WERI-Rb-1 (cell line): ENCODE results near the gene NOPCHAP1.

Experiments
- DNase-seq: peaks from one replicate; pipeline ENCODE4 v3.0.0-alpha.2; 2020
- H3K27ac ChIP-seq: fragments of 250-450 bp; sonication (Bioruptor Pico); 2 replicates; pipeline ENCODE4 v1.5.1; 2020; ENCODE audit warnings: mild to moderate bottlenecking, moderate library complexity
- H3K27me3 ChIP-seq: fragments of 250-450 bp; sonication (Bioruptor Pico); 2 replicates; pipeline ENCODE4 v1.5.1; 2021; ENCODE audit warnings: mild to moderate bottlenecking, low read depth, moderate library complexity; ENCODE audit not compliant: insufficient read depth, severe bottlenecking
- H3K36me3 ChIP-seq: fragments of 250-450 bp; sonication (Bioruptor Pico); 2 replicates; pipeline ENCODE4 v1.5.1; 2020; ENCODE audit warnings: mild to moderate bottlenecking, moderate library complexity
- H3K4me3 ChIP-seq: 2 replicates; pipeline ENCODE4 v1.5.1; 2011; ENCODE audit warnings: low read depth, mild to moderate bottlenecking, control low read depth, low read length
- H3K9me3 ChIP-seq: fragments of 250-450 bp; sonication (Bioruptor Pico); 2 replicates; pipeline ENCODE4 v1.5.1; 2021; ENCODE audit warnings: mild to moderate bottlenecking, moderate library complexity; ENCODE audit not compliant: severe bottlenecking
- TF ChIP-seq, protein P1 (sequence below): IDR thresholded peaks from 2 replicates; pipeline ENCODE4 v1.5.1; 2011; ENCODE audit warnings: low read depth, mild to moderate bottlenecking, control low read depth, inconsistent platforms, low read length

NOPCHAP1 gene

GRCh38 chr12:104985206-104985605, 910 bp upstream of the NOPCHAP1 start:
- H3K36me3 ChIP-seq = peaks cover 13% of the 10 kb centered on the region

GRCh38 chr12:104990950-104991349, 4.8 kb downstream of the NOPCHAP1 start:
- H3K36me3 ChIP-seq = peaks cover 50% of the 10 kb centered on the region
- TF ChIP-seq, protein P1, sequence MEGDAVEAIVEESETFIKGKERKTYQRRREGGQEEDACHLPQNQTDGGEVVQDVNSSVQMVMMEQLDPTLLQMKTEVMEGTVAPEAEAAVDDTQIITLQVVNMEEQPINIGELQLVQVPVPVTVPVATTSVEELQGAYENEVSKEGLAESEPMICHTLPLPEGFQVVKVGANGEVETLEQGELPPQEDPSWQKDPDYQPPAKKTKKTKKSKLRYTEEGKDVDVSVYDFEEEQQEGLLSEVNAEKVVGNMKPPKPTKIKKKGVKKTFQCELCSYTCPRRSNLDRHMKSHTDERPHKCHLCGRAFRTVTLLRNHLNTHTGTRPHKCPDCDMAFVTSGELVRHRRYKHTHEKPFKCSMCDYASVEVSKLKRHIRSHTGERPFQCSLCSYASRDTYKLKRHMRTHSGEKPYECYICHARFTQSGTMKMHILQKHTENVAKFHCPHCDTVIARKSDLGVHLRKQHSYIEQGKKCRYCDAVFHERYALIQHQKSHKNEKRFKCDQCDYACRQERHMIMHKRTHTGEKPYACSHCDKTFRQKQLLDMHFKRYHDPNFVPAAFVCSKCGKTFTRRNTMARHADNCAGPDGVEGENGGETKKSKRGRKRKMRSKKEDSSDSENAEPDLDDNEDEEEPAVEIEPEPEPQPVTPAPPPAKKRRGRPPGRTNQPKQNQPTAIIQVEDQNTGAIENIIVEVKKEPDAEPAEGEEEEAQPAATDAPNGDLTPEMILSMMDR = no peak
- no peak overlapping the region for H3K27ac ChIP-seq
- DNase-seq = no peak
- H3K27me3 ChIP-seq = no peaks in the 10 kb centered on the region
- H3K9me3 ChIP-seq = no peaks in the 10 kb centered on the region
- no peak overlapping the region for H3K4me3 ChIP-seq

More at GRCh38 chr12:104985206-104985605, 910 bp upstream of the NOPCHAP1 start:
- no peak for DNase-seq
- Histone ChIP-seq H3K27me3 (no peaks in the 10 kb centered on the region), H3K27ac (no peak overlapping the region; the same call in 1 of the 2 replicates), H3K4me3 (no peak overlapping the region), H3K9me3 (no peaks in the 10 kb centered on the region)
- TF ChIP-seq, protein P1 = no peak

DNA sequence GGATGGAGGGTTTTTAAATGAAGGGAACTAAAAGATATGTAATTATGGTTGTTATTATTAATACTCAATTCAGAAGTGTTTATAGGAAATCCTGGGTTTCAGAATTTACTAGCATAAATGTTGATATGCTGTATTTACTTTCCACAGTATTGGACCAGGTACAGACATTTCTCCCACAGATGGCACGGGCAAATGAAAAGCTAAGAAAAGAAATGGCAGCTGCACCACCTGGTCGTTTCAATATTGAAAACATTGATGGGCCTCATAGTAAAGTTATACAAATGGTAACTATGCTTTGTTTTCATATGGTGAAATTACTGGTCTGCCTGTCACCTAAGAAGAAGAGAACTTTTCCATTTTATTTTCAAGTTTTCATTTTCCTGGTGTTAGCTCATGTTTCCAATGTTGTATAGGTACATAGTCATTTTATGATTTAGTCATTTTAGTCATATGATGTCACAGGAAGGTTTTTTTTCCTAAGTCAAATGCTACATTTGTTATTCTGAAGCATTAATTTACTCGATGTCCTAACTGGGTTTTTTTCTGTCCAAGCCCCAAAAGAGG, 5.5 kb downstream of the NOPCHAP1 start:
- Histone ChIP-seq H3K27ac (no peak overlapping the region), H3K9me3 (no peaks in the 10 kb centered on the region), H3K27me3 (no peaks in the 10 kb centered on the region), H3K36me3 (peaks cover 54% of the 10 kb centered on the region), H3K4me3 (no peak overlapping the region)
- TF ChIP-seq, protein P1 = no peak
- DNase-seq = no peak

DNA sequence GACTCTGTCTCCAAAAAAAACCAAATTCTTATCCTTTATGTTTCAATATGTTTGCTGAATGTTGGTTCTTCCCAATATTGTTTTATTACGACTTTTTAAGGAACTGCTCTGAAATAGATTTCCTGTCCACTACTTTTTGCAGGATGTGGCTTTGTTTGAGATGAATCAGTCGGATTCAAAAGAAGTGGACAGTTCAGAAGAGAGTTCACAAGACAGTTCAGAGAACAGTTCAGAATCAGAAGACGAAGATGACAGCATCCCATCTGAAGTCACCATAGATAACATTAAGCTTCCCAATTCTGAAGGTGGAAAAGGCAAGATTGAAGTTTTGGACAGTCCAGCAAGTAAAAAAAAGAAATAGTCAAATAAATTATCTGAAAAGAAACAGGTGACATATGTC, 8.2 kb downstream of the NOPCHAP1 start:
- Histone ChIP-seq H3K36me3 (peaks cover 65% of the 10 kb centered on the region), H3K9me3 (no peaks in the 10 kb centered on the region), H3K27me3 (no peaks in the 10 kb centered on the region), H3K4me3 (no peak overlapping the region), H3K27ac (no peak overlapping the region)
- TF ChIP-seq, protein P1 = no peak
- no peak for DNase-seq

GRCh38 chr12:104997541-104997940, 11.4 kb downstream of the NOPCHAP1 start:
- TF ChIP-seq, protein P1 = no peak
- Histone ChIP-seq H3K36me3 (peaks cover 65% of the 10 kb centered on the region), H3K27ac (no peak overlapping the region), H3K4me3 (no peak overlapping the region), H3K27me3 (no peaks in the 10 kb centered on the region), H3K9me3 (no peaks in the 10 kb centered on the region)
- DNase-seq = no peak
